TTC549 (cell line): ENCODE data around the gene AADAT.
"Not testable (repeated sequence)": the region's sequence is repeated elsewhere in the genome, so short reads cannot be mapped to it uniquely, and the experiment has no call there.

Source experiments
- FAIRE-seq: peaks from 2 replicates; lab custom pipeline; 2012; peaks lifted over from hg19 to GRCh38; lab: Jason Lieb, UNC

The AADAT gene

DNA sequence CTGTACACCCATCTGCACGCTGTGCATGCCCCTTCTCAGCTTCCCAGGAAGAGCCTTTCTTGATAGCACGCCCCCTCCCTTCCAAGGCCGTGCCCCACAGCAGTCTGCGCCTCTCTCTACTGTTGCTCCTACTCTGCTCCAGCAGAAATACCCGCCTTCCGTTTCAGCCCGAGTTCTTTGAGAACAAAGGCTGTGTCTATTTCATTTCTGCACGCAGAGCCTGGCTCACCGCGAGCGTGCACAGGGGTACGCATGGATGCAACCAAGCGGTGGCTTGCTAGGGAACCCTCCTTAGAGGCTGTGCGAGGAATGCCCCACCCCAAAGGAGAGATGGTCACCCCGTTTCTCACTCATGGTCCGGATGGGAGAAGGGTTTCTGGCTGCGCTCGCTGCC is 485 bp downstream of the AADAT start:
- FAIRE-seq, result no peak

- no peak for FAIRE-seq
Measured at GRCh38 chr4:170088716-170089115, 1.0 kb downstream of the AADAT start.

DNA sequence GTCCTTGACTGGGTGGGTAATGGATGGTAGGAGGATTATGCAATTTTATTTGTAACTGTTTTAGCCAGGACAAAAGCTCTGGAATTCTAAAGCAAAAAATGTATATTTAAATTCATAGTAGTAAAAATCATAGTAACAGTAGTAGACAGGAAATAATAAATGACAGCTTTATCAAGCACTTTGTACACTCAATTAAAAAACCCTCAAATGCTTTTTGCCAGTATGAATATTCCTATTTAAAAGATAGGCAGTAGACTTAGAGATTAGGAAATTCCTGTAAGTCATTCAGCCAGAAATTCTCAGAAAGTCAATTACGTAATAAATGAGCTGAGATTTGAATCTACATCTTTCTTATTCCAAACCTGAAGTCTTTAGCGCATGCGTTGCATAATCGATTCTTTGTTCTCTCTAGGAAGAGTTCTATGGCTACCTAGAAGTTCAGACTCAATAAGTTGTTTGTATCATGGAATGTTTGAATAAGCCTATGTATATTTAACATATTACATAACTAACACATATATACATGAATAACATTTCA is 2.5 kb downstream of the AADAT start:
- no peak for FAIRE-seq

- FAIRE-seq, result no peak
Measured at GRCh38 chr4:170083541-170083940, 6.2 kb downstream of the AADAT start.

DNA sequence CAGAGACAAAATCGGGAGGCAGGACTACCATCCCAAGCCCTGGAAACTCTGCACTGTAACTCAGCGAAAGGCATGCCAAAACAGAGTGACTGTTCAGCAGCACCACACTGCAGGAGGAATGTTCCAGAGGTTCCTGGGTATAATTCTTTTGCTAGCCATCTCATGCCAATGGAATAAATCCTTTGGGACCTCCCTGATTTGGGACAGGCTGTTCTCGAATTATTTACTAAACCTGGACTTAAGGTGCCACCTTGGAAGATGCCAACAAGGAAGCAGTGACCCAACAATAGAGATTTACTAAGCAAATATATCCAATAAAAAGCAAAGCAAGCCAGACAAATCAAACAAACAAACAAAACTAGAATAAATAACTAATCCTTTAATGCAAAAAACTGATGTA is 9.3 kb downstream of the AADAT start:
- FAIRE-seq, result no peak

GRCh38 chr4:170079981-170080380 is 9.8 kb downstream of the AADAT start:
- FAIRE-seq, result no peak

DNA sequence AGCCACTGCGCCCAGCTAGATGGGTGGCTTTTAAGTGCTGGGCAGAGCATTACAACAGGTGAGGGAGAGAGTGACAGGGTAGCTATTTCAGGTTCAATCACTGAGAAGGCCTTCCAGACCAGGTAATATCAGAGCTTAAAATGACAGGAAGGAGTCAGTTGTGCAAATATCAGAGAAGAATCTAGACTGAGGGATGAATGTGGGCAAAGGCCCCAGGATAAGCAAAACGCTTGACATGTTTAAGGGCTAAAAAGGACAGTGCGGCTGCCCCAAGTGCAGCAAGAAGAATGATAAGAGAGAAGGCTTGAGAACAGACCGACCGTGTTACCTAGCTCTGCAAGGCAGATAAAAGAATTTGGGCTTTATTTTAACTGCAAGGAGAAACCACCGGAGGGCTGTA is 18.6 kb downstream of the AADAT start:
- no peak for FAIRE-seq

GRCh38 chr4:170068438-170069128 is 21.2 kb downstream of the AADAT start:
- FAIRE-seq, result no peak

GRCh38 chr4:170059421-170059820 is 30.3 kb downstream of the AADAT start:
- no peak for FAIRE-seq

- no peak for FAIRE-seq
Measured at GRCh38 chr4:170058826-170059225, 30.9 kb downstream of the AADAT start.

- no peak for FAIRE-seq
Measured at GRCh38 chr4:170057866-170058265, 31.9 kb downstream of the AADAT start.

DNA sequence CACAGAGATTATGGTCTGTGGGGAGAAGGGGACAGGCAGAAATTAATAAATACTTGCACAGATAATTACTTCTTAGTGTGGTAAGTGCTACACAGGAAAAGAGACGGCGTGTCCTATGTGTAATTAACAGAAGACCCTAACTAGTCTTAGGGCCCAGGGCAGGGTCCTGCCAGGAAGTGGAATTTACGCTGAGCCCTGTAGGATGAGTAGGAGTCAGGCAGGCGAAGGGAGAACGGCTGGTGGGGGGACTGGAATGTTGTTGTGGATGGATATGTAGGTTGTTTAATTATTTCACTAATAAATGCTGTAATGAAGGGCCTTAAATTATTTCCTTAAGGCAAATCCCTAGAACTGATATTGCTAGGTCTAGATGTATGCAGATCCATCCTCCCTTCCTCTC is 36.8 kb downstream of the AADAT start:
- no peak for FAIRE-seq

DNA sequence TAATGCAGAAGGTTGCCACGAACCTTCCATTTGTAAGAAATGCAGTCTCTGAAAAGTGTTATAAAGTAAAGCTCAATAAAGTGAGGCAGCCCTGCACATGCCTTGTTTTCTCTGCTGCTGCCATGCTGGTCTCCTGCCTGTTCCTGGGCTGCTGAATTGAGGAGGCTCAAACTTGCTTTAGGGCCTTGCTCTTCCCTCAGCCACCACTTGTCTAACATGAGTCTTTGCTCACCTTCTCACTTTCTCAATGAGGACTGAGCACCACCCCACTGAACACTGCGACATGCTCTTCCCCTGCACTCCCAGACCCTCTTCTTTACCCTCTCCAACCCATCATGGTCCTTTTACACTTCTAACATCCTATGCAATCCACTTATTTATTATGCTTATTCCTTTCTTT is 38.4 kb downstream of the AADAT start:
- no peak for FAIRE-seq

DNA sequence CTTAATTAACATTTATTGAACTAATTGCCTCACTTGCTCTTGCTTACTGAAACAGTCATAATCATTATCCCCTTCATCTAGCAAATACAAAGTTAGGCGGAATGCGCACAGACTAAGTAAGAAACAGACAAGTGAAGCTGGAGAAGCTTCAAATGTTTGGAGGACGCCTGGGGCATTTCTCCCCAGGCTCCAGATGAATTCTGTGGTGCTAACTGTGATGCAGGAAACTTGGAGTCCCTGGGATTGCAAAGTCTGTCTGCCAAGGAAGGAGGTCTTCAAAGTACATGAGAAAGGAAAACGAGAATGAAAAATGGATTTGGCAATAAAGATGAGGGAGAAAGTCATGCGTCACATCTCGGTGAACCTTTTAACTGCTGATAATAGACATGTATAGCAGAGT is 40.0 kb downstream of the AADAT start:
- no peak for FAIRE-seq

DNA sequence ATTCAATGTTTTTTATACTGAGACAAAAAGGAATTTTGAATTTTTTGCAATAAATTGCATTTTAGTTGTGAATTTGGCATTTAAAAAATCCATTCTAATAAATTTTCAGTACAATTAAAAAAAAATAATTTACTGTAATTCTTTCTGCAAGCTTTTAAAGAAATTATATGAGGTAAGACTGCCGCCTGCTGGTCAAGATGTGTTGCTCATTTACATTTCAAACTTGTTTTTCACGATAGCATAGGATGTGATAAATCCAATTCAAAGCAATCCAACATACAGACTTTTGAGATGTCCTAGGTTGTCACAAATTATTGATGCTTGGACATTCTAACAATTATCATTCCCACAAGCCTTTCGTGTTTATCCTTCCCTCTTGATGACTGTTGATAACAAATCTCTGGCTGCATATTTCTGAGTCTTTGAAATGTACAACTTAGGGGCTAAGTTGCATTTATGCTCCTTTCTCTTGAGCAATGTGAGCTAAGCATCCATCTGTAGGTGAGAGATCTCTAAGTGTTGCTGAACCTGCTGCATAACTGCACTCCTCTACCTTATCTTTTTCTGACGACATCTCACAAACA is 41.9 kb downstream of the AADAT start:
- FAIRE-seq, result peak; percentile 95

DNA sequence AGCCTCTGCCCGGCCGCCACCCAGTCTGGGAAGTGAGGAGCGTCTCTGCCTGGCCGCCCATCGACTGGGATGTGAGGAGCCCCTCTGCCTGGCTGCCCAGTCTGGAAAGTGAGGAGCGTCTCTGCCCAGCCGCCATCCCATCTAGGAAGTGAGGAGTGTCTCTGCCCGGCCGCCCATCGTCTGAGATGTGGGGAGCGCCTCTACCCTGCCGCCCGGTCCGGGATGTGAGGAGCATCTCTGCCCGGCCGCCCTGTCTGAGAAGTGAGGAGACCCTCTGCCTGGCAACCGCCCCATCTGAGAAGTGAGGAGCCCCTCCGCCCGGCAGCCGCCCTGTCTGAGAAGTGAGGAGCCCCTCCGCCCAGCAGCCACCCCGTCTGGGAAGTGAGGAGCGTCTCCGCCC is 43.6 kb downstream of the AADAT start:
- not testable (repeated sequence) for FAIRE-seq

- no peak for FAIRE-seq
Measured at GRCh38 chr4:170040031-170040680, 49.6 kb downstream of the AADAT start.

- FAIRE-seq, result no peak
Measured at GRCh38 chr4:170038769-170039168, 51.0 kb downstream of the AADAT start.

GRCh38 chr4:170038232-170038631 is 51.5 kb downstream of the AADAT start:
- FAIRE-seq, result no peak

DNA sequence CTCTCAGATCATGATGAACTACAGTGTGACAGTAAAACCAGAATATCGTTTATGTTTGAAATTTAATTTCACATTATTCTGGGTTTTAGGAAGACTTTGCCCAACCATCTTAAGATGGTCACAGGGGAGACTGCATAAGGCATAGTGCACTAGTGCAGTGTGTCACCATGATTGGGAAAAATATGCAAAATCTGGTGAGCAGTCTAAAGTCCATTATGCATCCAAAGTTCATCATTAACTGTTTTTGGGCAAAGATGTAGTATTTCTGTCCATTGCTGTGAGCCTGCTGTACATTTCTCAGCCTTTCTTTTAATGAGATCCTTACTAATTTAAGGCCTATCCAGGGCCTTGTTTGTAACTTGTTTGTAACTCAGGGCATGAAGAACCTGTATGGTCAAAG is 52.3 kb downstream of the AADAT start:
- FAIRE-seq, result no peak

DNA sequence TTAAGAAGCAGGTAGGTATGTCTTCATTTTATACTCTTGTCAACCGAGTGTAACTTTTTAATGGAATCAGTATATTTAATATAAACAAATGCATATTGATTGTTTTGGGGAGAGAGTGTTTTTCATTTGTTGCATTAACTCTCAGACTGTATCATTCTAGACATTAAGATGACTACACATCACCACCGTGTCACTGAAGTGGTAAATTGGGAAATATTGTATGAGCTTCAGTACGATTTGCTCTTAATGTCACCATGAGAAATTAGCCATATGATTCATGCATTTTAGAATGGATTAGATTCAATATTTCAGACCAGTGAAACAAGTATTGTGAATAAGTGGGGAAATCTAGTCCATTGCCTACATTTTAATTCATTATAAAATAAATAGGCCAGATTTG is 53.9 kb downstream of the AADAT start:
- FAIRE-seq, result no peak

GRCh38 chr4:170035231-170035630 is 54.5 kb downstream of the AADAT start:
- FAIRE-seq, result no peak

DNA sequence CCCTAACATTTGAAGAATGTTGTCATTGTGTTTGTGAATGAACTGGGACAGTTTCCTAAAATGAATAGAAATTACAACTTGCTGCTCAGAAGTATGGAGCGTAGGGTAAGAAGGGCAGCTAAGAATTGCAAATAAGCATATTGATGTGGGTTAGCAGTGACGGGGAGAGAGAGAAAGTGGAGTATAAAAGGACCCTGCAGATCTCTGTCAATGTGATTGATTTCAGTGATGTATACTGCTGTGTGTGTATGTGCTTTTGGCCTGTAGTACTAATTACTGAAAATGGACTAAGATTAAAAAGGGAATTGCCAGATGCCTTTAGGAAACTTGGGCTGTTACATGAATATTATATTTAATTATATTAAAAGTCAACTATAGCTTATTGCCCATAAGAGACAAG is 55.8 kb downstream of the AADAT start:
- FAIRE-seq, result no peak

- FAIRE-seq, result no peak
Measured at GRCh38 chr4:170030121-170030520, 59.6 kb downstream of the AADAT start.
